ENCODE measurements around the gene DTHD1.

Gene DTHD1

DNA sequence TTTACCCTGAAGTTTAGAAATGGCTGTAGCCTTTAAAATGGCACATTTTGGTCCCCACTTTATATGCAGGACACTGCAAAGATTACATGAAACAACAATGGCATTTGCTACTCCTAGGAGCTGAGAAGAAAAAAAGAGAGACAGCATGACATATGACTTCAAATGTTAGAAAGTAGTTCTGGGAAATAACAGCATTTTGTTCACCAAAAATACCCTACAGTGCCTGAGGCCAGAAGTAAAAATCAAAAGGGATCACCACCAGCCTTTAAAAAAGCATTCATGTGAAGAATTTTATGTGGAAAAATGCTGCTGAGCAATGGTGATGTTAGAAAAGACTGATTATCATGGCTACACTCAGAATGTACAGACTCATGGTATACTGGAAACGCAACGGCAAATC is 110.0 kb downstream of the DTHD1 start:
- in situ Hi-C loops (cut with MboI; ENCODE audit: low pct_unique_long_range_greater_than_20kb, low sequenced_read_pairs), result no loop called here
- DNase-seq, result no peak

DNA sequence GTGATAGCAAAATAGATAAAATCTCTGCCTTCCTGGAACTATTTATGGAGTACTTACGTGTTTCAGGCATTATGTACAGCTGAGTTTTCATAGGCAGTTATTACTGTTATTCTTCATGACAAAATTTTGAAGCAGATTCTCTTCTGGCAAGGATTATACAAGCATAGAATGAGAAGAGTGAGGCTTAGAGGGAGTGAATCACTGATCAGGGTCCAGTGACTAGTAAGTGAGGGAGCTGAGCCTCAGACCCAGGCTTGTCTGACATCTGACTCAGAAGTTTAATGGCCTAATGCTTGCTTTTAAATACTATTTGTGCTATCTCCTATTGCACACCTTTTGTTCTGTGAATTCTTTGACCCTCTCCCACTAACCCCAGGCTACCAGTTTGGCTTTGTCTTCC is 110.6 kb downstream of the DTHD1 start:
- in situ Hi-C loops (cut with MboI; ENCODE audit: low pct_unique_long_range_greater_than_20kb, low sequenced_read_pairs), result no loop called here
- no peak for DNase-seq

DNA sequence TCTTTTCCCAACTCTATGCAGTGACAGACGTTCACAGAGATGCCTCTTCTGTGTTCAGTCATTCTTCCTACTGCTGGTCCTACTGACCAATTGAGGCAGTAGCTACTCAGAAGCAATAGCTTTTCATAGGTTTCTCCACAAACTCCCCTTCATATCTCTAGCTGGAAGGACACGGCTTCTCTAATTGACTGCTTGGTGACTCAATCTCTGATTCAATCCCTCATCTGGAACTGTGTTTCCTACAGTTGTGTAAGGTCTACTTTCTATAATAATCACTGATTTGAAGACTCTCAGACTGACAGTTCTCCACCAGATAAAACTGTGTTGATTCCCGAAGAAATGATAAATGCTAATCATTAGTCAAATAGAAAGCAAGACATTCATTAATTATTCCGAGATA is 111.5 kb downstream of the DTHD1 start:
- in situ Hi-C loops (cut with MboI; ENCODE audit: low pct_unique_long_range_greater_than_20kb, low sequenced_read_pairs), result no loop called here
- no peak for DNase-seq
